GM19324 (cell line): ENCODE data around the gene GRAMD1B.

ENCODE experiments used
- ATAC-seq: cut with Tn5 transposase; IDR thresholded peaks from one replicate; pipeline ENCODE4 v1.9.1; 2021; ENCODE audit warnings: mild to moderate bottlenecking, moderate library complexity; ENCODE audit not compliant: unreplicated experiment, low FRiP score

Gene GRAMD1B

GRCh38 chr11:123525511-123525918 lies 95.4 kb downstream of the GRAMD1B start:
- ATAC-seq: no peak

- ATAC-seq: no peak
Measured at GRCh38 chr11:123526027-123526805, 96.1 kb downstream of the GRAMD1B start.

DNA sequence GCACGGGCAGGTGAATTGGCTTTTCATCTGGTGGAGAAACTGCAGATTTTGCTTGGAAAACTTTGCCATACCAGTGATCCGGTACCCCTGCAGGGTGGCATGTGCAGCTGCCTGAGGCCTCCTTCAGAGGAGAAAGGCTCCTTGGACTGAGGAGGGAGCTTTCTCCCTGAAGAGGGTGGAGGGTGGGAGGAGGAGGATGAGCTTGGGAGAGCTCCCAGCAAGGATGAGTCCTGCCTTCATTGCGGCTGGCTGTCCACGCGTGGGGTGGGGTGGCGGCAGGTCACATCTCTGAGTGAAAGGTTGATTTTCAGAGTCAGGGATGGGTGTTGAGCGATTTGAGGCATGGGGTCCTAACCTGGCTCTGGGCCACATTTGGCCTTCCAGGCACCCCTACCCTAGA lies 96.8 kb downstream of the GRAMD1B start:
- ATAC-seq: no peak

GRCh38 chr11:123527526-123527925 lies 97.5 kb downstream of the GRAMD1B start:
- no peak for ATAC-seq

GRCh38 chr11:123527947-123528346 lies 97.9 kb downstream of the GRAMD1B start:
- no peak for ATAC-seq

DNA sequence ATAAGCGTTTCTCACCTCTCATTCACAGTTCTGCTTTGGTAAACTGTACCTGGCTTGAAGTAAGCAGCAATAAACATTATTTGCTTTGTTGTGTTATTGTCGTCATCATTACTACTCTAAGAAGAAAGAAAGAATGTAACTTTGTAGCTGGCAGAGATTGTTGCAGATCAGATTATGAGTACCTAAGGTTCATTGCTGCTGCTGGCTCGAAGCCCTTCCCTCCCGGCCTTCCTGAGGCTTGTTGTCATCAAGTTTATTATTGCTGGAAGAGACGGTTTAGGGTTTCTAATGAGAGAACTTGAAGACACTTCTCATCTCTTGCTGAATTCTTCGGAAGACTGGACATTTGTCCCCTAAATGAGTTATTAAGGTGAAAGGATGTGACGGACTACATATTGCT lies 101.3 kb downstream of the GRAMD1B start:
- no peak for ATAC-seq

DNA sequence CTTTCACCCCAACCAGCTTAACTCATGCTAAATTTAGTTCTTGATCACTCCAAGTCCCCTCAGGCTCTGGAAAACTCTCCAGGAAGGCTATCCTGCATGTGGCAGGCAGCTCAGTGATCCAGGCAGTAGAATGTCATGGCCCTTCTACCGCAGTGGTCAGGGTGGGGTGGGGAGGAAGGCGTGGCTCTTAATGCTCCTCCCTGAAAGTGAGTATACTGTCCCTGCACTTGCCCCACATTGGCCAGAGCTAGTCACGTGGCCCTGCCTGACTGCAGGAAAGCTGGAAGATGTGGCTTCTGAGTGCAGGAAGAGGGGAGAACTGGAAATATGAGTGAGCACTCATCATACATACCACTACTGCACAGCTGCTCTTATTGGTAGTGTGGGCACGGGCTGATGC lies 102.1 kb downstream of the GRAMD1B start:
- ATAC-seq: no peak

DNA sequence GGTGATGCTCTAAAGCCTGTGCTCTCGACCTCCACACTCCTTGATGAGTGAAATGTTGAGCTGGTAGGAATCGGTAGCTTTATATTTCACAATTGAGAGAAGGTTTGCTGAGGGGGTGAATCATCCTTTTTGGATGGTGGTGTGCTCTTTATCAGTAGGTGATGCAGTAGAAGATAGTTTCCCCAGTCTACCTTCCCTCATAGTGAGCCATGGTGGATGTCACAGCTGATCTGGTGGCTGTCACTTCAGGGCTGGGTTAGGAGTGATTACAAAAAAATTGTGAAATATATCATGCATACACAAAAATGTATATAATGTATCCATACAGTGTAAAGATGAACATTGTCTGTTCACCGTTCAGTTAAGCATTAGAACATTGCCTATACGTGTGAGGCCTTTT lies 105.3 kb downstream of the GRAMD1B start:
- no peak for ATAC-seq

GRCh38 chr11:123536690-123537437 lies 106.8 kb downstream of the GRAMD1B start:
- ATAC-seq: no peak

DNA sequence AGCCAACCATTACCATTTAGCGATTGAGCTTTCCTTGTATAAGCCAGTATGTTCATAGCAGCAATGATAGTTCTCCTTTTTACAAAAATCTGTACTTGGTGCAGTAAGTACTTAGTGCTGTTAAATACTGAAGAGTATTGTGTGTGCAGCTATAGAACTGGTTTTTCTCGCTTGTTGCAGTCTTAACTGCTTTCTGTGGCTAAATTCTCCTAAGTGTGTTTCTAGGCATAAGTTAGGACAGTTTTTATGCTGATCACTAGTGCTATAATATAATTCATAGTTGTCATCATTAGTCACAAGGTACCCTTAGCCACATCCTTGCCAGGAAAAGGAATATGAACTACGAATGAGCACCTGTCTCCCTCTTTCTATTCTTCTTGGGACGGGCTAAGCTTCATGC lies 107.7 kb downstream of the GRAMD1B start:
- ATAC-seq: no peak

GRCh38 chr11:123543797-123544196 lies 113.7 kb downstream of the GRAMD1B start:
- no peak for ATAC-seq

DNA sequence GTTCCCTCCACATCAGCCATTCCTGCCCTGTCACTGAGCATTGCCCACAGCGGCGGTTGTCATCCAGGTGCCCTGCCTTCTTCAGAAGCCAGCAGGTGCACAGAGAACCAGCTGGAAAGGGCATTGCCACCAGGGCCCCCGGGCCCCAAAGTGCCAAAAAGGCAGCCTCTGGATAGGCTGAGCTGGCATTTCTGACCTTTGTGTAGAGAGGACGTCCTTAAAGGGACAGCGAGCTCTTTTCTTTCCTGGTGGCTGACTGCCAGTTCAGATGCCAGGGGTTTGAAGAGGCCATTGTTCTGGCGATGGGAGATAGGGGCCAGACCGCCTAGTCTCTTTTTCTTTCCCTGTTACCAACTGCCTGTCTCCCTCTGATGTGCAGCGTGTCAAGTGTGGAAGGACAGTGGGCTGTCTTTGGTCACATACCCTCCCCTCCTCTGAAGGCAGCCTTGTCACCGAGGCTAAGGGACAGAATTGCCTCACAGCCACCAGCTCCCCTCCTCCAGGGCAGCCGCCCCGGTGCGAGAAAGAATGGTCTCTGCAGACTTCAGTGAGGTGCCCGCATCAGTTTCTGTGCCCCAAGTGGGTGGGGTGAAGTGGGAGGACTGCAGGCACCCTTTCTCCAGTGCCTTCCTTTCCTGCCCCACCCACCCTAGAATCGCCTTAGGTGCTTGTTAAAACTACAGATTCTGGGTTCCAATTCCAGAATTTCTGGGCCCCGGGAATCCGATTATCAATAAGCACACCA lies 114.7 kb downstream of the GRAMD1B start:
- no peak for ATAC-seq

- no peak for ATAC-seq
Measured at GRCh38 chr11:123545726-123546270, 115.7 kb downstream of the GRAMD1B start.

DNA sequence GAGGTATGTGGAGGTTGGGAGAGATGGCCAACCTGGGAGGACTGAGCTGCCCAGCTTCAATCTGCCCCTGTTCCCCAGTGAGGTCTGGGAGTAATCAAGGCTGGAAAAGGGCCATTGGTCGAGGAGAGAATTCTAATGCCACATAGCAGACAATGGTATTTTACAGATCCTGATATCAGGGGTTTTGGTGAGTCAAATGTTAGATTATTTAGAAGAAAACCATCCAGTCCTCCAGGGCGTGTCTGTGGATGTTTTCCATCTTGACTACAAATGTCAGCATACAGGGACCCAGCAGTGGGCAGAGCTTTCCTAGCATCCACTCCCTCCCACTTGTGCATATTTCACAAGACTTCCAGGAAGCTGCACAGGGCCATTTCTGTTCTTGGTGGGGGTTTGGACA lies 116.4 kb downstream of the GRAMD1B start:
- no peak for ATAC-seq

- peak; percentile 47 for ATAC-seq
Measured at GRCh38 chr11:123547180-123547579, 117.1 kb downstream of the GRAMD1B start.

- ATAC-seq: no peak
Measured at GRCh38 chr11:123548774-123549173, 118.7 kb downstream of the GRAMD1B start.

DNA sequence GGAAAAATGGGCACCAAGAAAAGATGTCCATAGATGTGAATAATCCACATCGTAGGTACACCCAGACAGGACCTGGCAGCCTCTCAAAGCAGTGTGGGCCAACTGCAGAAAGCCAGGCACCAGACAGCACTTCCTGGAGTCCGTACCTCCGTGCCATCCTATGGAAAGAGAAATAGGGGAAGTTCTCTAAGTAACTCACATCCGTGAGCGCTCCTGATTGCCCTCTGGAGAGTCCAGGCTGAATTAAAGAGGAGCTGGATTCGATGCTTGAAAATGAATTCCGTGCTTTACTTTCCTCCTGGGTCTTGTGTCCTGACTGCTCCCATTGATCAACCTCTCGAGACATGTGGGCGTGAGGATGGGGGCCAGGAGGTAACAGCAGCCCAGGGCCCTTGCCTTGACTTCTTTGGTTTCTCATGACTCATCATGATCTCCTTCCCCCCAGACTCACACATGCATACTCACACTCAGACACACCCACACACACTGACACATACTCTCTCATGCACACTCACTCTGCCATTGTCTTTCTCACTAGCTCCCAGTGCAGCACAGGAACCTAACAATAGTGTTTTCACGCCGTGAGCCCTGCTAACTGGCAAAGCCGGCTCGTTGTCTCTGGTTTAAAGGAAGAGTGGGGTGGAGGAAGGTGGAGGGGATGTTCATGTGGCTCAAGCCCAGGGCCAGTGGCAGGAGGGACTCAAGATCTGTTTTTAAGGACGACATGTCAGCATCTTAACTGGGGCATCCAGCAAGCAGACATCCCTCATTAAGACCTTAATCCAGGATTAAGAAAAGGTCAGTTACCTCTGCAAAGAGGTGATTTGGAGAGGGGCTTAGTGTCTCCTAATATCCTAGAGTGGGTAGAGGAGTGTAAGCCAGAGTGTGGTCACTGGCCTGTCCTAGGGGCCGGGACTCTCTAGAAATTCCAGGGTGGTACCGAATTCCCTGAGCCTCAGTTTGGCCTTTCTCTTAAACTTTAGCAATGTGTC lies 120.2 kb downstream of the GRAMD1B start:
- ATAC-seq: no peak

DNA sequence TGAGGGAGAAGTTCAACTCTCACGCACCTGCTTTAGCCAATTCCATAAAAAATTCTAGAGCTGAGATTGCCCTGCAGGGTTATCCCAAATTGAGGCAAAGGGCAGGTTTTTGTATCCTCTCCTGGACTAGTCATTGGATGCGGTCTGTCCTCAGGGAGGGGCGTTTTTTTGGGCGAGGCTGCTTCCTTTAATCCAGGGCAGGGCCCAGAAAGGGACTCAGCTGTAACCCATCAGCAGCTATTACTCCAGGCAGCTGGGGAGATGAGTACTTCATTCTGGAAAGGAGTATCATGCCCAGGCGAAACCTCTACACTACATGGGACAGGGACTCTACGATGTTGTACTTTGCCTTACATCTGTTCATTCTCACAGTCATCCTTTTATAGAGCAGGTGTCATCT lies 121.0 kb downstream of the GRAMD1B start:
- no peak for ATAC-seq

GRCh38 chr11:123556633-123557032 lies 126.6 kb downstream of the GRAMD1B start:
- ATAC-seq: no peak
